ENCODE results near the gene SURF2. TPM values are rescaled to one million over a fixed set of nuclear protein-coding genes. Genes with fewer than 3 reads are reported as not detected.

The SURF2 gene
- total RNA-seq, 2 experiments from 2014 or later = 19.0 to 19.7 TPM

DNA sequence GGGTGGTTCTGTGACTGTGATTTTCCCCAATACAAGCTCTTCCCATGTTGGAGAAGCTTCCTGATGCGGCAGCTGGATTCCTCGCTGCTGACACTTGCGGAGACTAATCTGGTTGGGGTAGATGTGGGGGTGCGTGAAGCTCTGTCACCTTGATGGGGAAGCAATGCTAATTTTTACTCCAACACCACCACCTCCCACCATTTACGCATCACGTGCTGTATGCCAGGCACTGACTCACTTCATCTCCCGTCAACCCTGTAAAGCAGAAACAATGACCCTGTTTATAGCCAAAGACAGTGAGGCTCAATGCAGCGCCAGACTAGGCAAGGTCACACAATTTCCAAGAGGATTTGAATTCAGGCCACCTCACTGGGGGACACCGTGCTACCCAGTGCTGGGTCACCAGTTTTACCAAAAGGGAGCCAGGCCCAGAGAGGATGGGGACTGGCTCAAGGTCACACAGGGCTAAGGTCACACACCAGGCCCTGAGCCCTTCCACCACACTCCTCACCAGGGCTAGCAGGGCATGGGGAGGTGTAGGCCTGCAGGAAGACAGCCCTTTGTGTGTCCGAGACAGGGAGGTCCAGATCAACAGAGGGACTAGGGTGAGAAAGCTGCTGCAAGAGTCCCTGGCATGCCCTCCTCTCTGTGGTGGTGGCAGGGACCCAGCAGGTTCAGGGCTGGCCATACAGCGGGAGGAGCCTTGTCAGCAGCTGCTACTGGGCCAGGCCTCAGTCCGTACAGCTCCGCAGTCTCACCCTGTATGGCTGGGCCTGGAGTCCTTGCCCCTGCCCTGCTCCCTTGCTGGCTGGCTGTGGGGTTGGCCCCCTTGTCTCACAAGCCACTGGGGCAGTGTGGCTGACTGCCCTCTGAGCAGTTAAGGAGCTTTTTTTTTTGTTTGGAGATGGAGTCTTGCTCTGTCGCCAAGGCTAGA lies 23.1 kb downstream of the SURF2 start:
- Histone ChIP-seq H4K20me1 (ENCODE audit: insufficient read depth, low read length) (peaks cover 7% of the 10 kb centered on the region), H2AFZ (ENCODE audit: low read length) (no peak overlapping the region), H3K9me3 (ENCODE audit: low read length) (0 out of 2 replicates have a peak, but pooled peaks cover 7% of the 10 kb centered on the region), H3K9me2 (ENCODE audit: insufficient read depth, low read length) (no peaks in the 10 kb centered on the region), H3K79me2 (ENCODE audit: insufficient read depth, low read depth, low read length) (peaks cover 14% of the 10 kb centered on the region), H3K36me3 (ENCODE audit: insufficient read depth, low read length) (no peaks in the 10 kb centered on the region), H3K4me2 (ENCODE audit: low read length) (no peak overlapping the region), H3K27ac (ENCODE audit: low read depth, low read length, poor library complexity, severe bottlenecking) (no peak overlapping the region), H3K4me3 (ENCODE audit: low read depth, low read length, poor library complexity, severe bottlenecking) (no peak overlapping the region), H3K4me1 (ENCODE audit: insufficient read depth, low read length, poor library complexity, severe bottlenecking) (peaks cover 10% of the 10 kb centered on the region)
- BruUV-seq (replicated peaks) = no TSS peak
- ChIA-PET POLR2A (interaction anchor here (1.3 kb wide), 1 partner anchor 14 kb away, joined by 3 read pairs; no protein-coding TSS in a partner anchor), CTCF (ENCODE audit: unreplicated experiment) (no interaction called here)
- TF ChIP-seq, protein P1, sequence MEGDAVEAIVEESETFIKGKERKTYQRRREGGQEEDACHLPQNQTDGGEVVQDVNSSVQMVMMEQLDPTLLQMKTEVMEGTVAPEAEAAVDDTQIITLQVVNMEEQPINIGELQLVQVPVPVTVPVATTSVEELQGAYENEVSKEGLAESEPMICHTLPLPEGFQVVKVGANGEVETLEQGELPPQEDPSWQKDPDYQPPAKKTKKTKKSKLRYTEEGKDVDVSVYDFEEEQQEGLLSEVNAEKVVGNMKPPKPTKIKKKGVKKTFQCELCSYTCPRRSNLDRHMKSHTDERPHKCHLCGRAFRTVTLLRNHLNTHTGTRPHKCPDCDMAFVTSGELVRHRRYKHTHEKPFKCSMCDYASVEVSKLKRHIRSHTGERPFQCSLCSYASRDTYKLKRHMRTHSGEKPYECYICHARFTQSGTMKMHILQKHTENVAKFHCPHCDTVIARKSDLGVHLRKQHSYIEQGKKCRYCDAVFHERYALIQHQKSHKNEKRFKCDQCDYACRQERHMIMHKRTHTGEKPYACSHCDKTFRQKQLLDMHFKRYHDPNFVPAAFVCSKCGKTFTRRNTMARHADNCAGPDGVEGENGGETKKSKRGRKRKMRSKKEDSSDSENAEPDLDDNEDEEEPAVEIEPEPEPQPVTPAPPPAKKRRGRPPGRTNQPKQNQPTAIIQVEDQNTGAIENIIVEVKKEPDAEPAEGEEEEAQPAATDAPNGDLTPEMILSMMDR (conservative IDR thresholded peaks at IDR 0.05; ENCODE audit: low read length) = no peak
- no peak for TF ChIP-seq EZH2phosphoT487 (IDR thresholded peaks at IDR 0.05; ENCODE audit: borderline replicate concordance, low read depth, low read length)
- intact Hi-C loops (cut with micrococcal nuclease; ENCODE audit: unreplicated experiment) = no loop called here
- DNase-seq (ENCODE audit: low spot score) = no peak

DNA sequence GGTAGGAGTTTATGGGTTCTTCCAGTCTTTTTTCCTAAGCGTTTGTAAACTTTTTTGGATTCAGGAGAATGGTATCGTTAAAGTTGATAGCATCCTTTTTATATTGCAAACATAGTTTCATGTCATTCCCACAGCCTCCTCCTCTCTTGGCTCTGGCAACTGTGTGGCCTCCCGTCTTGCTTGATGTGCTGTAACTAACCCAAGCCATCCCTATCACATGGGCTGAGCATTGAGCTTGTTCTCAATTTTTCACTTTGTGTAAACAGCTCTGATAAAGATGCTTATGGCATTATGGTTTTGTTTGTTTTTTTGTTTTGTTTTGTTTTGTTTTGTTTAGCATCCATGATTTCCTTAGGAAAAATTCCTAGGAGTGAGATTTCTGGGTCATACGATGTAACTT lies 24.4 kb downstream of the SURF2 start:
- no TSS peak for BruUV-seq (replicated peaks)
- TF ChIP-seq, protein P1 (conservative IDR thresholded peaks at IDR 0.05; ENCODE audit: low read length) = no peak
- TF ChIP-seq EZH2phosphoT487 (IDR thresholded peaks at IDR 0.05; ENCODE audit: borderline replicate concordance, low read depth, low read length) = no peak
- H3K9me2 ChIP-seq (ENCODE audit: insufficient read depth, low read length) = no peaks in the 10 kb centered on the region
- intact Hi-C loops (cut with micrococcal nuclease; ENCODE audit: unreplicated experiment) = no loop called here
- no peak overlapping the region for H2AFZ ChIP-seq (ENCODE audit: low read length)
- no peak for DNase-seq (ENCODE audit: low spot score)
- no peaks in the 10 kb centered on the region for H3K36me3 ChIP-seq (ENCODE audit: insufficient read depth, low read length)
- ChIA-PET POLR2A (interaction anchor here (0.6 to 0.7 kb wide), 2 partner anchors 24 to 106 kb away, joined by 3 to 10 read pairs; no protein-coding TSS in a partner anchor), CTCF (ENCODE audit: unreplicated experiment) (no interaction called here)
- no peak overlapping the region for H3K4me2 ChIP-seq (ENCODE audit: low read length)
- H3K79me2 ChIP-seq (ENCODE audit: insufficient read depth, low read depth, low read length) = peaks cover under 1% of the 10 kb centered on the region; the same call in 1 of the 2 replicates
- H3K4me1 ChIP-seq (ENCODE audit: insufficient read depth, low read length, poor library complexity, severe bottlenecking) = peaks cover 7% of the 10 kb centered on the region
- no peaks in the 10 kb centered on the region for H4K20me1 ChIP-seq (ENCODE audit: insufficient read depth, low read length)
- no peak overlapping the region for H3K4me3 ChIP-seq (ENCODE audit: low read depth, low read length, poor library complexity, severe bottlenecking)
- H3K9me3 ChIP-seq (ENCODE audit: low read length) = 0 out of 2 replicates have a peak, but pooled peaks cover 7% of the 10 kb centered on the region
- no peak overlapping the region for H3K27ac ChIP-seq (ENCODE audit: low read depth, low read length, poor library complexity, severe bottlenecking)
